Measurements from ENCODE around the gene RBM4B.

- TF ChIP-seq EZH2 (IDR thresholded peaks at IDR 0.05; ENCODE audit: borderline replicate concordance, low read length) (no peak), CTCF (IDR thresholded peaks at IDR 0.05; ENCODE audit: low read length) (no peak)
Observed at GRCh38 chr11:66628061-66628603, 49.6 kb downstream of the RBM4B start.

Data from OCI-LY1 (cell line).